OCI-LY1 (cell line): ENCODE results near the gene UBE2D3.

Source experiments
- H2AFZ ChIP-seq: fragments of 200-600 bp; sonication (generic), shearing (Covaris generic); 2 replicates; pipeline ENCODE4 v1.6.0; 2014; ENCODE audit warnings: antibody characterized with exemption, mild to moderate bottlenecking, low read length
- H3F3A ChIP-seq: fragments of 200-600 bp; sonication (generic), shearing (Covaris generic); 2 replicates; pipeline ENCODE4 v1.6.0; 2014; ENCODE audit warnings: mild to moderate bottlenecking, antibody characterized with exemption, low read length, moderate library complexity; ENCODE audit not compliant: insufficient read depth
- H3K27ac ChIP-seq: fragments of 200-600 bp; sonication (generic); 2 replicates; pipeline ENCODE4 v1.5.1; 2014; ENCODE audit warnings: low read length, mixed run types, mild to moderate bottlenecking, low read depth; ENCODE audit not compliant: poor library complexity, severe bottlenecking
- H3K27me3 ChIP-seq: fragments of 200-600 bp; sonication (generic); 2 replicates; pipeline ENCODE4 v1.6.0; 2014; ENCODE audit warnings: antibody characterized with exemption, mild to moderate bottlenecking, low read length, moderate library complexity; ENCODE audit not compliant: insufficient read depth
- H3K36me3 ChIP-seq: fragments of 200-600 bp; sonication (generic); 2 replicates; pipeline ENCODE4 v1.6.1; 2014; ENCODE audit warnings: mild to moderate bottlenecking, antibody characterized with exemption, low read length, moderate library complexity, mixed read lengths; ENCODE audit not compliant: insufficient read depth
- H3K4me1 ChIP-seq: fragments of 200-600 bp; sonication (generic); 2 replicates; pipeline ENCODE4 v1.5.1; 2014; ENCODE audit warnings: mild to moderate bottlenecking, low read length, moderate library complexity; ENCODE audit not compliant: insufficient read depth, severe bottlenecking
- H3K4me2 ChIP-seq: fragments of 200-600 bp; sonication (generic), shearing (Covaris generic); 2 replicates; pipeline ENCODE4 v1.6.1; 2014; ENCODE audit warnings: low read length
- H3K4me3 ChIP-seq: fragments of 200-600 bp; sonication (generic); 2 replicates; pipeline ENCODE4 v1.5.1; 2014; ENCODE audit warnings: low read length, low read depth, mild to moderate bottlenecking, mixed read lengths; ENCODE audit not compliant: poor library complexity, severe bottlenecking
- H3K79me2 ChIP-seq: fragments of 200-600 bp; shearing (Covaris generic); 2 replicates; pipeline ENCODE4 v1.6.1; 2016; ENCODE audit warnings: mixed run types, low read length, mixed read lengths; ENCODE audit not compliant: insufficient read depth
- H3K9ac ChIP-seq: fragments of 200-600 bp; sonication (generic), shearing (Covaris generic); 2 replicates; pipeline ENCODE4 v1.6.1; 2014; ENCODE audit warnings: mild to moderate bottlenecking, low read length, mixed read lengths
- H3K9me2 ChIP-seq: fragments of 200-600 bp; sonication (generic), shearing (Covaris generic); 2 replicates; pipeline ENCODE4 v1.6.1; 2014; ENCODE audit warnings: low read depth, mild to moderate bottlenecking, low read length, mixed read lengths
- H3K9me3 ChIP-seq: fragments of 200-600 bp; shearing (Covaris generic); 2 replicates; pipeline ENCODE4 v1.6.1; 2014; ENCODE audit warnings: low read length, mixed read lengths
- H4K20me1 ChIP-seq: fragments of 200-600 bp; sonication (generic), shearing (Covaris generic); 2 replicates; pipeline ENCODE4 v1.6.0; 2016; ENCODE audit warnings: mild to moderate bottlenecking, low read length; ENCODE audit not compliant: insufficient read depth
- EZH2 ChIP-seq: fragments of 200-600 bp; sonication (generic), shearing (Covaris generic); IDR thresholded peaks from 2 replicates; pipeline ENCODE4 v1.8.0; 2017; ENCODE audit warnings: borderline replicate concordance, mixed run types, mild to moderate bottlenecking, antibody characterized with exemption, low read length, moderate library complexity, mixed read lengths
- TF ChIP-seq, protein P1 (sequence below): fragments of 200-600 bp; sonication (generic), shearing (Covaris generic); IDR thresholded peaks from 2 replicates; pipeline ENCODE4 v1.5.1; 2017; ENCODE audit warnings: mild to moderate bottlenecking, antibody characterized with exemption, low read length, moderate library complexity, mixed read lengths

Gene UBE2D3

DNA sequence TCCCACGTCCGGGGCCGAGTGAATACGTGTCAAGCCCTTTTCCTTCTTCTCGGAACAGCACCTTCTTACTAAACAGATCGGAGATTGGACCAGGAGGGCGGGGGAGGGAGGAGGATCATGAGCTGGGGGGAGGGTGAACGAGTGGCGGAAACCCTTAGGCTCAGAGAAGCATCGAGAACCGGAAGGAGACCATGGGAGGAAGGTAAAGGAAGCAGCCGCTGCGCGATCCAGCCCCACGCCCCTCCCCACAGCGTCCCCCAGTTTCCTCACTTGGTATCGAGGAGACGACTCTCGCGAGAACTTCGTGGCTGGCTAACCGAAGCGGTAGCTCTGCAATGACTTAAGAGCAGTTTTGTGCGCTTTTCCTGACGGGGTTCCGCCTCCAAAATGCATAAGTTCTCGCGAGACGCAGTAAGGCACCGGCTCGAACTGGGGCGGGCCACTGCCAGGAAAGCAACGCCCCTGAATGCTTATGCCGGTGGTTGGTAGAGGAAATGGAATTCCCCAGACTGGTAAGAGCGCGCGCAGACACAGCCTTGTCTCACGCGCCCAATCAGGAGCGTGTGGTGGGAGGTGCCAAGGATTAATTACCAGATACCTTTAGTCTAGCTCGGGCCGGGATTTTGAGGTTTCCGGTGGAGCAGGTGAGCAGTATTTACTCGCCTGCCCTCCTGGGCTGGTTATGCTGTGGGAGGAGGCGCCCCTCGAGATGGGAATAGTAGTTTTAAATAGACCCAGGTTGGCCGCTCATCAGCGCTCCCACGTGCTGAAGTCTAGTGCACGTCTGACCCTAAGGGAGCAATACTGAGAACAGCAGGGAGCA lies 534 bp upstream of the UBE2D3 start:
- Histone ChIP-seq H3K9ac (peak overlapping the region; percentile 92), H2AFZ (no peak overlapping the region)

DNA sequence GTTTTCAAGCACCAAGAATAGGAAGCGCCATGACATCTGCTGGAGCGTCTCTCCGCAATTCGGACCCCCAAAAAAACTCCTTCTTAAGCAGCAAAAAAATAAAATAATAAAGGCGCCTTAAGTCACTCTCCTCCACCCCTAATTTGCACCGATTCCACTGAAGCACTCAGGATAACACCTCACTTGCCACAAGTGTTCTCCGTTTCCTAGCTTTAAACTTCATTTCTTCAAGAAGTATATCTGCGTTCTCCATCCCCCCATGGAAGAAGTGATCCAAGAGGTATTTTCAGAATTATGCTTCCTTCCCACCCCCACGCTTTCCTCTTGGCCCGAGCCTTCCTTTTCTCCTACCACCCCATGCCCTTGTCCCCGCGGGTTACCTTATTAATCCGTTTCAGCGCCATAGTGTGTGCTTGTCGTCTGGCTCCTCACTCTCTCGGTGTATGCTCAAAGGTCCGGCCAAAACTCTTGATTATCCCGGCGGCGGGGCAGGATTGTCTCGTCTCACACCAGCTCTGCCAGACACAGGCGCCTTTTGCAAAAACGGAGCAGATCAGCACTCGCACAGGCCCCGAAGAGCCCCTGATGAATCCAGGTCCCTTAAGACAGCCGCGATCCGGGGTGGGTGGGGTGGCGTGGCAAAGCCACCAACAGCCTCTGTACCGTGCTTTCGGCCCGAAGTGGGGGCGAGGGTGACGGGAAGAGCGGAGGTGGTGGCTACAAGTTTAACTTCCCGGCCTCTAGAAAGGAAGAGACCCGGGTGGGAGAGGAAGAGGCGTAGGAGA lies 1.1 kb downstream of the UBE2D3 start:
- Histone ChIP-seq H3K4me2 (peak overlapping the region; percentile 83), H3K9ac (peak overlapping the region; percentile 92), H3K27me3 (no peaks in the 10 kb centered on the region), H3K36me3 (peaks cover 54% of the 10 kb centered on the region), H4K20me1 (0 out of 2 replicates have a peak, but pooled peaks cover 3% of the 10 kb centered on the region), H3K9me3 (no peaks in the 10 kb centered on the region), H3F3A (no peaks in the 10 kb centered on the region), H3K27ac (peak overlapping the region; percentile 96), H3K4me1 (peaks cover 53% of the 10 kb centered on the region), H3K9me2 (no peaks in the 10 kb centered on the region), H3K4me3 (peak overlapping the region; percentile 98), H2AFZ (no peak overlapping the region), H3K79me2 (peaks cover 56% of the 10 kb centered on the region)
- no peak for TF ChIP-seq EZH2
- TF ChIP-seq, protein P1, sequence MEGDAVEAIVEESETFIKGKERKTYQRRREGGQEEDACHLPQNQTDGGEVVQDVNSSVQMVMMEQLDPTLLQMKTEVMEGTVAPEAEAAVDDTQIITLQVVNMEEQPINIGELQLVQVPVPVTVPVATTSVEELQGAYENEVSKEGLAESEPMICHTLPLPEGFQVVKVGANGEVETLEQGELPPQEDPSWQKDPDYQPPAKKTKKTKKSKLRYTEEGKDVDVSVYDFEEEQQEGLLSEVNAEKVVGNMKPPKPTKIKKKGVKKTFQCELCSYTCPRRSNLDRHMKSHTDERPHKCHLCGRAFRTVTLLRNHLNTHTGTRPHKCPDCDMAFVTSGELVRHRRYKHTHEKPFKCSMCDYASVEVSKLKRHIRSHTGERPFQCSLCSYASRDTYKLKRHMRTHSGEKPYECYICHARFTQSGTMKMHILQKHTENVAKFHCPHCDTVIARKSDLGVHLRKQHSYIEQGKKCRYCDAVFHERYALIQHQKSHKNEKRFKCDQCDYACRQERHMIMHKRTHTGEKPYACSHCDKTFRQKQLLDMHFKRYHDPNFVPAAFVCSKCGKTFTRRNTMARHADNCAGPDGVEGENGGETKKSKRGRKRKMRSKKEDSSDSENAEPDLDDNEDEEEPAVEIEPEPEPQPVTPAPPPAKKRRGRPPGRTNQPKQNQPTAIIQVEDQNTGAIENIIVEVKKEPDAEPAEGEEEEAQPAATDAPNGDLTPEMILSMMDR = no peak

More for the DNA sequence above, 534 bp upstream of the UBE2D3 start:
- H3K4me2 ChIP-seq = peak overlapping the region; percentile 83
- TF ChIP-seq, protein P1 = no peak
- no peak for TF ChIP-seq EZH2
- H3K9me3 ChIP-seq = no peaks in the 10 kb centered on the region
- H4K20me1 ChIP-seq = no peaks in the 10 kb centered on the region
- peak overlapping the region; percentile 96 for H3K27ac ChIP-seq
- peak overlapping the region; percentile 98 for H3K4me3 ChIP-seq
- no peaks in the 10 kb centered on the region for H3K27me3 ChIP-seq
- no peaks in the 10 kb centered on the region for H3K9me2 ChIP-seq
- peaks cover 40% of the 10 kb centered on the region for H3K79me2 ChIP-seq
- no peaks in the 10 kb centered on the region for H3F3A ChIP-seq
- H3K36me3 ChIP-seq = peaks cover 38% of the 10 kb centered on the region
- H3K4me1 ChIP-seq = peaks cover 37% of the 10 kb centered on the region

DNA sequence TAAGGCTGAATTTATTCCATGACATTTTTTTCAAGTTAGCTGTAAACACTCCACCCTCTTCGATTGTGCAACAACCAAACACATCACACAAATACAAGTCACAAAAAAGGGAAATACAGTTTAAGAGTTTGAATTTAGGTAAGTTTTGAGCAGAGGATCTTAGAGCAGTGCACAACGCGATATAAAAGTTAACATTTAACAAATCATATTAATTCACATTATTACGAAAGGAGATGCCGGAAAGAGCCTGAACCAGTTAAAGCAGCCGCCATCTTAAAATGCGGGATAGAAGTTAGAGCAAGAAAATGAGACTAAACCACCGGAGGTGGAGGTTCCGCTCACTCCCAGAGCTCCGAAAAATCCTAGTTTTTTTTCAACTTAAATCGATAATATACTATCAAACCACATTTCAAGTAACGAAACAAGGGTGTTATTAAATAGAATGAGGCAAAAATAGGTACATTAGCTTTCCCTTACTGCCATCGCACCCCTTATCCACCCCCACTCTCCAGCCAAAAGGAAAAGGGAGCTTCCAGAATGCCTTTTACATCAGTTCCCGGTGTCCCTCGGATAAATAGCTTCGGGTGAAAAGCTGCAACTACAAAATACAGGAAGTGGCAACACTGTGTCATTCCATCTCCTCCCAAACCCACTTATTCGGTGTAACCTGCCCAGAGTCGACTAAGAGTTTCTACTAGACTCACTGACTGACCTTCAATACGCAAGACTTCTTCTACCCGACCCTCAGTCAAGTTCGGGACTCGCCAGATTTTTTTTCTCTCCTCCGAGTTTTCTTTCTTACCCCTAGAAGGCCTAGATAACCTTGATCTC lies 1.9 kb downstream of the UBE2D3 start:
- no peaks in the 10 kb centered on the region for H3K9me3 ChIP-seq
- peaks cover 62% of the 10 kb centered on the region for H3K36me3 ChIP-seq
- H3F3A ChIP-seq = no peaks in the 10 kb centered on the region
- peak overlapping the region; percentile 98 for H3K4me3 ChIP-seq
- peaks cover 5% of the 10 kb centered on the region; the same call in 1 of the 2 replicates for H4K20me1 ChIP-seq
- peak overlapping the region; percentile 83 for H3K4me2 ChIP-seq
- no peaks in the 10 kb centered on the region for H3K27me3 ChIP-seq
- H3K9ac ChIP-seq = peak overlapping the region; percentile 92
- peaks cover 64% of the 10 kb centered on the region for H3K79me2 ChIP-seq
- H3K27ac ChIP-seq = peak overlapping the region; percentile 96
- no peaks in the 10 kb centered on the region for H3K9me2 ChIP-seq
- peaks cover 61% of the 10 kb centered on the region for H3K4me1 ChIP-seq
- TF ChIP-seq, protein P1 = no peak
- TF ChIP-seq EZH2 = no peak
- H2AFZ ChIP-seq = no peak overlapping the region
